Calu3 (cell line): Measurements from ENCODE around the gene TET2. TPM values are rescaled to one million over a fixed set of nuclear protein-coding genes. Genes with fewer than 3 reads are reported as not detected.

Experiments
- BruUV-seq: library from RNA; stranded (reverse); fragments of 400-500 nt; replicated peaks from 2 replicates; lab custom pipeline; 2021; lab: Mats Ljungman, UMichigan
- CTCF ChIA-PET: fragments of 300-600 bp; sonication (Branson Sonifier 250); formaldehyde crosslinking; loops from one replicate; lab custom pipeline; 2022; ENCODE audit warnings: antibody characterized with exemption; lab: Charles Lee
- DNase-seq: peaks from one replicate; pipeline ENCODE4 v3.0.0; 2022
- H3K27ac Mint-ChIP-seq: one replicate; pipeline ENCODE4 v1.8.0; 2022; ENCODE audit warnings: mixed read lengths; ENCODE audit not compliant: unreplicated experiment
- H3K27me3 Mint-ChIP-seq: one replicate; pipeline ENCODE4 v1.8.0; 2022; ENCODE audit warnings: mixed read lengths; ENCODE audit not compliant: unreplicated experiment
- H3K36me3 Mint-ChIP-seq: one replicate; pipeline ENCODE4 v1.8.0; 2022; ENCODE audit warnings: mild to moderate bottlenecking, moderate library complexity, mixed read lengths; ENCODE audit not compliant: insufficient read depth, unreplicated experiment
- H3K4me1 Mint-ChIP-seq: one replicate; pipeline ENCODE4 v1.8.0; 2022; ENCODE audit warnings: mild to moderate bottlenecking, low read depth, mixed read lengths; ENCODE audit not compliant: unreplicated experiment
- H3K4me3 Mint-ChIP-seq: one replicate; pipeline ENCODE4 v1.8.0; 2022; ENCODE audit warnings: mild to moderate bottlenecking, low read depth, moderate library complexity, mixed read lengths; ENCODE audit not compliant: unreplicated experiment
- H3K9me3 Mint-ChIP-seq: one replicate; pipeline ENCODE4 v1.8.0; 2022; ENCODE audit warnings: low read depth, mixed read lengths; ENCODE audit not compliant: unreplicated experiment
- intact Hi-C: fragments of 100-400 bp; cut with micrococcal nuclease; formaldehyde crosslinking; loops from one replicate; pipeline ENCODE4 v1.10.0; 2022; ENCODE audit not compliant: unreplicated experiment
- total RNA-seq: library from RNA; stranded (reverse); gene quantifications from 2 replicates; pipeline ENCODE4 v1.2.3, GENCODE V29; 2022
- TF ChIP-seq, protein P1 (sequence below): fragments of 200-600 bp; IDR thresholded peaks from one replicate; pipeline ENCODE4 v1.8.0; 2022; ENCODE audit warnings: antibody characterized with exemption; ENCODE audit not compliant: unreplicated experiment

The TET2 gene
- total RNA-seq, 1 experiment from 2014 or later: 19.2 TPM

DNA sequence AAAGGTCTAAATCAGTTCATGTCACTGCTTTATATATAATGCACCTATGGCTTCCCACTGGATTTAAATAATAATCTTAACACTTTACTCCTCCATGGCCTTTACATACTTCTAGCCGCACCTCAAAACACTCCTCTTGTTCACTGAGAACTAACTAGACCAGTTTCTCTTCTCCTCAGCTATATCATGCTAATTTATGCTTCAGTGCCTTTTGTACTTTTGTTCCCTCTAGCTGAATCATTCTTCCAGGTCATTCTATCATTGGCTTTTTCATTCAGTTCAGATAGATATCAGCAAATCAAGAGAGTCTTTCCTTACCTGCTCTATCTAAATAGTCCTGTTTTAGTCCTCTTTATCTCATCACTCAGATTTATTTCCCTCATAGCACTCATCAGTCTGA is 64.2 kb downstream of the TET2 start:
- CTCF ChIA-PET: no interaction called here
- no peaks in the 10 kb centered on the region for H3K36me3 Mint-ChIP-seq
- H3K9me3 Mint-ChIP-seq: no peaks in the 10 kb centered on the region
- no peaks in the 10 kb centered on the region for H3K27me3 Mint-ChIP-seq
- no peak overlapping the region for H3K4me3 Mint-ChIP-seq
- H3K27ac Mint-ChIP-seq: no peak overlapping the region
- BruUV-seq: no TSS peak
- TF ChIP-seq, protein P1, sequence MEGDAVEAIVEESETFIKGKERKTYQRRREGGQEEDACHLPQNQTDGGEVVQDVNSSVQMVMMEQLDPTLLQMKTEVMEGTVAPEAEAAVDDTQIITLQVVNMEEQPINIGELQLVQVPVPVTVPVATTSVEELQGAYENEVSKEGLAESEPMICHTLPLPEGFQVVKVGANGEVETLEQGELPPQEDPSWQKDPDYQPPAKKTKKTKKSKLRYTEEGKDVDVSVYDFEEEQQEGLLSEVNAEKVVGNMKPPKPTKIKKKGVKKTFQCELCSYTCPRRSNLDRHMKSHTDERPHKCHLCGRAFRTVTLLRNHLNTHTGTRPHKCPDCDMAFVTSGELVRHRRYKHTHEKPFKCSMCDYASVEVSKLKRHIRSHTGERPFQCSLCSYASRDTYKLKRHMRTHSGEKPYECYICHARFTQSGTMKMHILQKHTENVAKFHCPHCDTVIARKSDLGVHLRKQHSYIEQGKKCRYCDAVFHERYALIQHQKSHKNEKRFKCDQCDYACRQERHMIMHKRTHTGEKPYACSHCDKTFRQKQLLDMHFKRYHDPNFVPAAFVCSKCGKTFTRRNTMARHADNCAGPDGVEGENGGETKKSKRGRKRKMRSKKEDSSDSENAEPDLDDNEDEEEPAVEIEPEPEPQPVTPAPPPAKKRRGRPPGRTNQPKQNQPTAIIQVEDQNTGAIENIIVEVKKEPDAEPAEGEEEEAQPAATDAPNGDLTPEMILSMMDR: no peak
- H3K4me1 Mint-ChIP-seq: peaks cover 31% of the 10 kb centered on the region
- DNase-seq: no peak
- intact Hi-C loops: no loop called here

DNA sequence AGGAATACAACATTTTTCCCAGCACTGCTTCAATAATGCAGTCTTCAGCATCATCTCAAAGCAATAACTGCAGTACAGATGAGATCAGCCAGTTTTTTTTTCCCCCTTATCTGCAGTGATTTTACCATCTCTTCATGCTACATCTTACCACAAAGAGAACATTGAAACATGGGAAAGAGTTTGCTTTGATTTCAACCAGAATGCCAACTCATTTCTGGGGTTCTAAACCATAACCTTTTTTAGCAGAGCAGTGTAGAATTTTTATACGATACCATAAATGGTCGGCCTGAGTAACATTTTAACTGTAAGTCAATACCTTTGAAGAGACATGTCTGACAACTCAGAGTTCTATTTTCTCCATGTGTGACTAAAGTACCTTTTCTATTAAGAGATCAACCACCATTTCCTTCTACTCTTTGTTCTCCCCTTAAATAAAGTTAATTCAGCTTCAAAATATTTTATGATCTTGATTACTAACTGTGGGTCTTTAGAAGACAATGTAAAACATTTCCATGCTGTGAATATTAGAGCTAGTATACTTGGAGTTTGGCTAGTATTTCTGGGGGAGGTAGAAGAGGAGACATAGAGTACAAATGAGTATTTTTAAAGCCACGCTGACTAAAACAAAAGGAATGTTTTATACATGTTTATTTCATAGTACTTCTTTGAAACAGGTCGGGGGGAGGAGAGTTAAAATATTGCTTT is 69.1 kb downstream of the TET2 start:
- intact Hi-C loops: no loop called here
- H3K36me3 Mint-ChIP-seq: no peaks in the 10 kb centered on the region
- H3K9me3 Mint-ChIP-seq: no peaks in the 10 kb centered on the region
- no TSS peak for BruUV-seq
- H3K4me3 Mint-ChIP-seq: no peak overlapping the region
- peak overlapping the region; percentile 2 for H3K27ac Mint-ChIP-seq
- peaks cover 20% of the 10 kb centered on the region for H3K4me1 Mint-ChIP-seq
- CTCF ChIA-PET: no interaction called here
- TF ChIP-seq, protein P1: no peak
- H3K27me3 Mint-ChIP-seq: no peaks in the 10 kb centered on the region
- DNase-seq: no peak

GRCh38 chr4:105225500-105225899 is 78.8 kb downstream of the TET2 start:
- H3K27me3 Mint-ChIP-seq: no peaks in the 10 kb centered on the region
- no peak for DNase-seq
- no peaks in the 10 kb centered on the region for H3K4me1 Mint-ChIP-seq
- CTCF ChIA-PET: no interaction called here
- no peak overlapping the region for H3K4me3 Mint-ChIP-seq
- no TSS peak for BruUV-seq
- no peaks in the 10 kb centered on the region for H3K9me3 Mint-ChIP-seq
- TF ChIP-seq, protein P1: no peak
- H3K27ac Mint-ChIP-seq: no peak overlapping the region
- intact Hi-C loops: no loop called here
- no peaks in the 10 kb centered on the region for H3K36me3 Mint-ChIP-seq

GRCh38 chr4:105227054-105227453 is 80.4 kb downstream of the TET2 start:
- no peaks in the 10 kb centered on the region for H3K27me3 Mint-ChIP-seq
- H3K27ac Mint-ChIP-seq: no peak overlapping the region
- no peaks in the 10 kb centered on the region for H3K4me1 Mint-ChIP-seq
- H3K36me3 Mint-ChIP-seq: no peaks in the 10 kb centered on the region
- TF ChIP-seq, protein P1: no peak
- DNase-seq: no peak
- no TSS peak for BruUV-seq
- CTCF ChIA-PET: interaction anchor here (0.7 kb wide), 1 partner anchor 165 kb away, joined by 11 read pairs; no protein-coding TSS in a partner anchor
- intact Hi-C loops: no loop called here
- H3K4me3 Mint-ChIP-seq: no peak overlapping the region
- H3K9me3 Mint-ChIP-seq: no peaks in the 10 kb centered on the region
